ENCODE measurements around the gene TIPRL. TPM values are rescaled to one million over a fixed set of nuclear protein-coding genes. Genes with fewer than 3 reads are reported as not detected.

The TIPRL gene
- total and polyA plus RNA-seq, 2 of the 8 experiments (the other 6 are each of a cell fraction or from before 2014, with no cell fraction given): 8.1 to 27.4 TPM

DNA sequence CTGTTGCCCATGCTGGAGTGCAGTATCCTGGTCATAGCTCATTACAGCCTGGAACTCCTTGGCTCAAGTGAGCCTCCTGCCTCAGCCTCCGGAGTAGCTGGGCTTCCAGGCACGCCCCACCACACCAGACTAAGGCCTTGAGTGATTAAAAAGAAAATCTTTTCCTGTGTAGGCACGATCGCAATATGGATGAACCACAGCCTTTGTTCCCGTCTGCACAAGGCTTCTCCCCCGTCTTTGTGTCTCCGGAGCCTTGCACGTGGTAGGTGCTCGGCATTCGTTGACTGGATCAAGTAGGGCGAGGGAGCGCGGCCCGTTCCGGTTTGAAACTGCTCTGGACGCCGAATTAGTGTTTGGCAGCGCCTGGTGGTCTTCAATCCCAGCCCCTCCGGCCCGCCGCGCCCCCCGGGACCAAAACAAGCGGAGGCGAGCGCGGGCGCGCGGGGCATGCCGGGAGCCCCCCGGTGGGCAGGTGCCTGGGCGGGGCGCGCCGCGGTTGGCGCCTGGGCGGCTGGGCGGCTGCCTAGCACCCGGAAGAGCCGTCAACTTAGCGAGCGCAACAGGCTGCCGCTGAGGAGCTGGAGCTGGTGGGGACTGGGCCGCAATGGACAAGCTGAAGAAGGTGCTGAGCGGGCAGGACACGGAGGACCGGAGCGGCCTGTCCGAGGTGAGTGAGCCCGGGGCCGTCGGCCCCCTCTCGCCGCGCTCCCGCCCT lies 46.9 kb downstream of the TIPRL start, which contains the start of gene SFT2D2 (continued):
- TF ChIP-seq, protein P1, sequence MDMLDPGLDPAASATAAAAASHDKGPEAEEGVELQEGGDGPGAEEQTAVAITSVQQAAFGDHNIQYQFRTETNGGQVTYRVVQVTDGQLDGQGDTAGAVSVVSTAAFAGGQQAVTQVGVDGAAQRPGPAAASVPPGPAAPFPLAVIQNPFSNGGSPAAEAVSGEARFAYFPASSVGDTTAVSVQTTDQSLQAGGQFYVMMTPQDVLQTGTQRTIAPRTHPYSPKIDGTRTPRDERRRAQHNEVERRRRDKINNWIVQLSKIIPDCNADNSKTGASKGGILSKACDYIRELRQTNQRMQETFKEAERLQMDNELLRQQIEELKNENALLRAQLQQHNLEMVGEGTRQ (IDR thresholded peaks at IDR 0.05; ENCODE audit: low read length): no peak
